ENCODE results near the gene HCFC1R1.

HCFC1R1 gene

GRCh38 chr16:2976201-2976600 lies 47.5 kb downstream of the HCFC1R1 start:
- no peak for DNase-seq (ENCODE audit: low read depth)
- TF ChIP-seq CTCF (conservative IDR thresholded peaks at IDR 0.05; ENCODE audit: low read length) = no peak
- H3K4me3 ChIP-seq (ENCODE audit: low read length) = no peak overlapping the region

- DNase-seq (ENCODE audit: low read depth) = no peak
- no peak for TF ChIP-seq CTCF (conservative IDR thresholded peaks at IDR 0.05; ENCODE audit: low read length)
- no peak overlapping the region for H3K4me3 ChIP-seq (ENCODE audit: low read length)
Observed at GRCh38 chr16:2975161-2975795, 48.5 kb downstream of the HCFC1R1 start.

GRCh38 chr16:2974319-2975056 lies 49.3 kb downstream of the HCFC1R1 start:
- DNase-seq (ENCODE audit: low read depth) = no peak
- no peak overlapping the region for H3K4me3 ChIP-seq (ENCODE audit: low read length)
- TF ChIP-seq CTCF (conservative IDR thresholded peaks at IDR 0.05; ENCODE audit: low read length) = no peak

GRCh38 chr16:2973605-2974318 lies 50.0 kb downstream of the HCFC1R1 start:
- no peak for DNase-seq (ENCODE audit: low read depth)
- TF ChIP-seq CTCF (conservative IDR thresholded peaks at IDR 0.05; ENCODE audit: low read length) = no peak
- no peak overlapping the region for H3K4me3 ChIP-seq (ENCODE audit: low read length)

- H3K4me3 ChIP-seq (ENCODE audit: low read length) = no peak overlapping the region
- DNase-seq (ENCODE audit: low read depth) = no peak
- TF ChIP-seq CTCF (conservative IDR thresholded peaks at IDR 0.05; ENCODE audit: low read length) = no peak
Observed at GRCh38 chr16:2973093-2973492, 50.6 kb downstream of the HCFC1R1 start.

Data from AG10803 (cell line).